ENCODE measurements around the gene NTMT1.
"Not testable (repeated sequence)": the region's sequence is repeated elsewhere in the genome, so short reads cannot be mapped to it uniquely, and the experiment has no call there.

NTMT1 gene

DNA sequence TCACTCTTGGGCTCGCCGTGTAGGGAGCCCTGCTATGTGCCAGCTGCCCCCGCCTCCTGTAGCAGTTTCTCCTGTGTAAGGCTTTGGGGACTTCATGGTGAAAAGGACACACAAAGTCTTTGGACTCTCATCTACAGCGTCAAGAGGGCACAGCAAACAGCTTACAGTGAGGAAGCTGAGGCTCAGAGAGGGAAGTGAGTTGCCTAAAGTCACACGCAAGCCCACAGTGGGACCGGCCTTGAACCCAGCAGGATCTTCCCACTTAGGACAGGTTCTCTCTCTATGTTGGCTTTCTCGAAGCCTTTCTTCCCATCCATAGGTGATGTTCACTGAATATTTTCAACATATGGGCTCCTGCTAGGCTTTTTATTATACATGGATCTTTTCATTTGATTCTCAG, 29.7 kb downstream of the NTMT1 start:
- no peak for DNase-seq

DNA sequence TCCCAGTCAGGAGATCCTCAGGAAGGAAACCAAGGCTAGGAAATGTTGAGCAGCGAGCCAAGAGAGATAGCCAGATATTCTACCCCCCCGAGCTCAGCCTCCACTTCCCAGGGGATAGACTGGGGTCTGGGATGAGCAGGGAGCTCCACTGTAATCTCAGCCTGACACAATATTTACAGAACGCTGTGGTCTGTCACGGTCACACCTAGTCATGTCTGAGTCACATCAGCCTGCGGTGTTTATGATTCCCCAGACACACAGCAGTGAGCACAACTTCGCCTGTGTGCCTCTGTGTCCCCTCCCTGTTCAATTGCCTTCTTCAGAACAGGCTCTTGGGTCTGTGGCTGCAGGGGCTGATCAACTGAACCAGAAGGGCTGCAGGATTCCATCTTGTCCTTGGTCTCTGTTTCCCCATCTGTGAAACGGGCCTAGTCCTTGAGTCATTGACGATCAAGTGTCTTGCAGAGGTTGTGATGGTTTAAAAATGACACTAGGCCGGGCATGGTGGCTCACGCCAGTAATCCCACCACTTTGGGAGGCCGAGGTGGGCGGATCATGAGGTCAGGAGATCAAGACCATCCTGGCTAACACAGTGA, 30.9 kb downstream of the NTMT1 start:
- DNase-seq = no peak

- no peak for DNase-seq
Observed at GRCh38 chr9:129661029-129661428, 35.1 kb downstream of the NTMT1 start.

GRCh38 chr9:129662239-129662638, 36.3 kb downstream of the NTMT1 start:
- not testable (repeated sequence) for DNase-seq

GRCh38 chr9:129664746-129665388, 38.9 kb downstream of the NTMT1 start:
- DNase-seq = no peak

- no peak for DNase-seq
Observed at GRCh38 chr9:129665389-129665775, 39.4 kb downstream of the NTMT1 start, which contains the start of gene PRRX2. Gene PRRX2, plus strand, starts transcription at chr9:129665647. Its CDS starts 221 bp downstream, at chr9:129665868.

GRCh38 chr9:129665814-129666520, 40.0 kb downstream of the NTMT1 start:
- DNase-seq = no peak

GRCh38 chr9:129666575-129666974, 40.6 kb downstream of the NTMT1 start:
- no peak for DNase-seq

GRCh38 chr9:129667378-129667777, 41.4 kb downstream of the NTMT1 start:
- DNase-seq = no peak

DNA sequence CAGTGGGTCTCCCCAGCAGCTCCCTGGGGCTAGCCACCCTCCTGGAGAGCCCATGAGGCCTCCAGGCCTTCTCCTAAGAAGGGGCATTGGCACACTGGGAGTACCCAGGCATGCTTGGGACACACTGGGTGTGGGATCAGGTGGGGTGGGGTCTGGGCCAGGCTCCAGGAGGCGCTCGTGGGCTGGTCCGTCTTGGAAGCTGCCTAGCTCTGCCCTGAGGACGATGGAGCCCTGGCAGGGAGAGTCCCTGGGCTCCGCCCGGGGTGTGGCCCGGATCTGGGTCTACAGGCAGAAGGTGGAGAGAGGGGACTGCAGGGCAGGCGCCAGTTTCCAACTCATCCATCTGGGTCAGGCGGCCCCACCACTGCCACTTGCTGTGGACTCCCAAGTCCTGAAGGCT, 41.9 kb downstream of the NTMT1 start:
- no peak for DNase-seq

DNA sequence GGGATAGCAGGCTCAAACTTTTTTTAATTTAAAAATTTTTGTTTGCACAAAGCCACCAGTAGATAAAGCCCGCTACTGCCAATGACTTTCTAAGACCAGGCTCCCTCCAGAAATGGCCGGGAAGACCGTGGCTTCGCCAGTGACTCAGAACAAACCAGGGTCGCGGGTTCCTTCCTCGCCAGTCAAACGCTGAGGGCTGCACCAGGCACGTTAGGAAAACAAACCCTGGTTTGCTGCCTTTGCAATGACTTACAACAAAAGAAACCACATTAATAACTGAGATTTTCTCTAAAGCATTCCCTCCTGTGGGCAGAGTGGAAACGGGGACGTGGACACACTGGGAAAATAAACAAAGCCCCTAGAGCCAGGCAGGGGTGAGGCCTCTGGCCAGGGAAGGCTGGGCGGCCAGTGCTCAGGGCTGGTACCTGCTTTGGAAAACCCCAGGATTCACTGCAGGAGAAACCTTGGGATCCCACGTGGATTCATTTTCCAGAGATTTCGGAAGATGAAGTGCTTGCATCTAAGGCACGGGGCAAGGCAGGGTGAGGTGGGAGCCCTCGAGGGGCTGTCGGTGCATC, 43.3 kb downstream of the NTMT1 start:
- no peak for DNase-seq

DNA sequence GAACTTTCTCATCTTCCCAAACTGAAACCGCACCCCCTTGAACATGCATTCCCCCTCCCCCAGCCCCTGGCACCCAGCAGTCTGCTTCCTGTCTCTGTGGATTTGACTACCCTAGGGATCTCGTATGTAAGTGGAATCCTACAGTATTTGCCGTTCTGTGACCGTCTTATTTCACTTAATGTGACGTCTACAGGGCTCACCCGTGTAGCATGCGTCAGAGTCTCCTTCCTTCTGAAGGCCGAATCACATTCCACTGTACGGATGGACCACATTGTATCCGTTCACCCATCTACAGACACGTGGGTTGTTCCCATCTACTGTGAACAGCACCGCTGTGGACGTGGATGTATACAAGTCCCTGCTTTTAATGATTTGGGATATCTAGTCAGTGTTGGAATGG, 44.0 kb downstream of the NTMT1 start:
- no peak for DNase-seq

DNA sequence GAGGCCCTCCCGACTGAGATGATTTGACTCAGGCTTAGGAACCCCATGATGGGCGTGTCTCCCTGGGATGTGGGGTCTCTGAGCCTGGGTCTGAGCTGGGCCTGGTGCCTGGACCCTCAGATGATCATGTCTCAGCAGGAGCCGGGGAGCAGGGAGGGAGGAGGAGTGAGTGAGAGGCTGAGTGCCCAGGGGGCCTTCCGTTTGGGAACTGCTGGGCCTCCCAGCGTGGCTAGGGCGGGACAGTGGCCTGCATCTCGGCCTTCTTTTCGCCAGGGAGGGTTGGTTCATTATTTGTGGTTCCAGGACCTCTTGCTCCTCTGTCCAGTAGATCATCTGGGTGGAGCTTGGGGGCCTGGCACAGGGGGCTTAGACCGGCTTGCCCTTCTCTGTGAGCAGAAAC, 45.1 kb downstream of the NTMT1 start:
- no peak for DNase-seq

DNA sequence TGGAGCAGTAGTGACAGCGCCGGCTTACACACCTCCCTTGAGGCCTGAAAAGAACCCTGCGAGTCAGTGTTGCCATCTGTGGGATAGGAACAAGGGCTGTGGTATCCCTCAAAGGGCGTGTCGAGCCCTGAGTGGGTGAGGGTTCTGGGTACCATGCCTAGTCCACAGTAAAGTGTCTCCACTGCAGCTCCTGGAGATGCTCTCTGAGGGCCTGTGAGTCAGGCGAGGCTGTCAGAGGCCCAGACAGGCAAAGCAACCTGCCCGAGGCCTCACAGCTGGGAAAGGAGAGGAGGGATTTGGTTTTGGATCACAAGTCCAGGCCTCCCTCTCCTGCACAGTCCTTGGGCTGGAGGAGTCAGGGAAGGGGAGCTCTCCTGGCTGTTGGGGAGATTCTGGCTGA, 45.6 kb downstream of the NTMT1 start:
- DNase-seq = no peak

GRCh38 chr9:129672702-129673101, 46.7 kb downstream of the NTMT1 start:
- DNase-seq = no peak

DNA sequence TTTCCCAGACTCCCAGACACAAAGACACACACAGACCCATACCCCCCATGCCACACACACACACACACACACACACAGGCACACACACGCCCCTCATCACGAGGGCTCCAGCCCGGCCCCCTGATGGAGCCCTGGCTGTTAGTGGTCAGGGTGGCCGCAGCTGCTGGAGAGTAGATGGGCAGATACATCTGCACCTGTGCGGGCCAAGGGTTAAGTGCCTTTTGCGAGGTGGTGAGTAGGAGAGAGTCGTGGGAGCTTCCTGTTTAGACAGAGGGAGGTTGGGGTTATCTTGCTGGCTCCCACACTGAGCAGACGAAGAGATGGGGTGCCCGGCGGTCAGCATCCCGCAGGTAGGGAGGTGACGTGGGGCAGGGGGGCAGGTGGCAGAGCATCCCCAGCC, 47.6 kb downstream of the NTMT1 start:
- no peak for DNase-seq

GRCh38 chr9:129674229-129674628, 48.3 kb downstream of the NTMT1 start:
- no peak for DNase-seq

DNA sequence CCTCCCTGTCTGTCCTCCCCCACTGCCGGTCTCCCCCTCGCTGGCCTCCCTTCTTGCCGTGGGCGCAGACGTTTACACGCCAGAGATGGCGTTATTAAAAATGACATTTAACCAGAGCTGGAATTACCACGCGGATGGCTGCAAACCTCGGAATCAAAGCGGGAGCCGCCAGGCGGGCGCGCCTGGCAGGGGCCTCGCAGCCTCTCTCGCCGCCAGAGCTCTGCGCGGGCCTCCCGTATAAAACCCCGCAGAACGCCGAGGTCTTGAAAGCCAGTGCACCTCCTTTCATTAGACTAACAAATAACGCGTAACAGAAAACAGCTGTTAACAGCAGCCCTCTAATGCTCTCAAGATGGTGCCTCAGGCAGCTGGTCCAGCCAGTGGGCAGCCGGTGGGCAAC, 49.7 kb downstream of the NTMT1 start:
- no peak for DNase-seq

DNA sequence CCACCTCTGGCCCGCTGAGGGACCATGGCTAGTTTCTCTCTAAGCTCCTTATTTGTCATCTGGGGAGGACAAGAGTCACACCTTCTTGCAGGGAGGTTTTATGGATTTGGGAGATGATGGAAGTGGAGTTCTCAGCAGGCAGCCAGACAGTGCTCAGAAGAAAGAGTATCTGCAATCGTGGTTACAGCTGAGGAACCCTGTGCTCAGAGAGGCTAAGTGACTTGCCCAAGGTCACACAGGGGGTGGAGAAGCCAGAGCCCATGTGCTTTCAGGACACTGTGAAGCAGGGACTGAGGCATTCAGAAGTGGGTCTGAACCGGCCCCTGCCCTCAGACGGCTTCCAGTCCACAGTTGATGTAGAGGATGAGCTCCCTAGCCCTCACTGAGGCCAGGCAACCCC, 50.3 kb downstream of the NTMT1 start:
- no peak for DNase-seq

GRCh38 chr9:129676975-129677374, 51.0 kb downstream of the NTMT1 start:
- DNase-seq = no peak

GRCh38 chr9:129677456-129677855, 51.5 kb downstream of the NTMT1 start:
- DNase-seq = no peak

- no peak for DNase-seq
Observed at GRCh38 chr9:129678844-129679243, 52.9 kb downstream of the NTMT1 start.

DNA sequence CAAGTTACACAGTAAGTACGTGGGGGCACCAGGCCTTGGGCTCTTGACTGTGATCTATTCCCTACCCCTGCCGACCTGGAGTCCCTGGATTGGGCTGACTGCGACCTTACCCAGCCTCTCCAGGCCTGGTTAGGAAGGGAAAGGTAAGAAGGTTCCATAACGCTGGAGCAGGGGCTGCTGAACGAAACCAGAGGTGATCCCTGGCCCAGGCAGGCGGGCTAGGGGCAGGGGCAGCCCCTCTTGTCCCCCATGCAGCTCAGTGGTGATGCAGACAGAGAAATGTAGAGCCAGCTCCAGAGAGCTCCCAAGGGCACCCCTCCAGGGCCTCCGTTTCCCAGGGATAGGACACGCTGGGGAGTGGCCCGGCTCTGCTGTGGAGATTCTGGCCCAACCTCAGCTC, 53.6 kb downstream of the NTMT1 start:
- no peak for DNase-seq

DNA sequence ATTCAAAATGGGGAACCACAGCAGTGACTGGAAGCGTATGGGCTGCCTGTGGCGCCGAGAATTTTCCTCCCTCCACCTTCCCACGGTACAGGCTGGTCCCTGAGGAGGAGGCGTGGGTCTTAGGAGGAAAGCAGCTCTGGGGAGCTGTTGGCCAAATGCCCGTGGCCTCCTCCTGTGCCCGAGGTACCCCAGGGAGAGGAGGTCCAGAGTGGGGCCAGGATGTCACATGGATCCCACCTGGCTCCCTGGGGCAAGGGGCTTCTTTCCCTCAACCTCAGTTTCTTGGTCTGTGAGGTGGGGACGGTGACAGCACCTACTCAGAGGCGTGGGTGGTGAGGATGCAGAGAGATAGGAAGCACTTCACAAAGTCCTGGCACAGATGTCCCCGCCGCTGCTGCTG, 56.0 kb downstream of the NTMT1 start:
- no peak for DNase-seq

All from NCI-H510A treated with DMSO at 0.1 percent for 48 hours (cell line).